Activated CD4-positive, CD25-positive, alpha-beta regulatory T cell (primary cell): ENCODE measurements around the gene CROCC.

Experiments
- DNase-seq, 4 experiments: peaks; one replicate each; lab custom pipeline; 2025; lab: John Stamatoyannopoulos, UW

CROCC gene

GRCh38 chr1:16984717-16985116 lies 63.0 kb downstream of the CROCC start:
- no peak for DNase-seq

- no peak for DNase-seq
These were observed 64.4 kb downstream of the CROCC start for GRCh38 chr1:16986113-16986512.

- no peak for DNase-seq
These were observed 64.8 kb downstream of the CROCC start for GRCh38 chr1:16986560-16986959.

- DNase-seq, result no peak
These were observed 65.2 kb downstream of the CROCC start for GRCh38 chr1:16986962-16987361.

- no peak for DNase-seq
These were observed 66.5 kb downstream of the CROCC start for GRCh38 chr1:16988210-16988609.

GRCh38 chr1:16989676-16990391 lies 68.1 kb downstream of the CROCC start:
- DNase-seq, result no peak

- DNase-seq, result no peak
These were observed 69.8 kb downstream of the CROCC start for GRCh38 chr1:16991571-16991970.

GRCh38 chr1:16992102-16992501 lies 70.4 kb downstream of the CROCC start:
- DNase-seq, result no peak

GRCh38 chr1:16992675-16993074 lies 70.9 kb downstream of the CROCC start:
- no peak for DNase-seq

GRCh38 chr1:16993521-16994038 lies 71.8 kb downstream of the CROCC start:
- DNase-seq, result no peak

- DNase-seq, result no peak
These were observed 75.1 kb downstream of the CROCC start for GRCh38 chr1:16996845-16997244.

GRCh38 chr1:16998589-16998988 lies 76.9 kb downstream of the CROCC start:
- no peak for DNase-seq

GRCh38 chr1:16999863-17000262 lies 78.1 kb downstream of the CROCC start:
- no peak for DNase-seq

GRCh38 chr1:17001760-17002523 lies 80.2 kb downstream of the CROCC start:
- no peak for DNase-seq

GRCh38 chr1:17002524-17002902 lies 80.8 kb downstream of the CROCC start:
- no peak for DNase-seq

- DNase-seq, result no peak
These were observed 83.0 kb downstream of the CROCC start for GRCh38 chr1:17004466-17005364.

GRCh38 chr1:17005365-17005740 lies 83.6 kb downstream of the CROCC start:
- DNase-seq, result no peak

- no peak for DNase-seq
These were observed 85.4 kb downstream of the CROCC start for GRCh38 chr1:17007121-17007520.

- no peak for DNase-seq
These were observed 86.6 kb downstream of the CROCC start for GRCh38 chr1:17008208-17008855.

- DNase-seq, result no peak
These were observed 88.0 kb downstream of the CROCC start for GRCh38 chr1:17009706-17010105.

GRCh38 chr1:17011092-17011438 lies 89.3 kb downstream of the CROCC start:
- no peak for DNase-seq
